Natural killer cell treated with Interleukin-12 subunit alpha and Interleukin-12 subunit beta and Interleukin-15 and Interleukin-18, amount 100 ng/mL, for 72 hours (primary cell): ENCODE results near the gene SNCG. TPM values are rescaled to one million over a fixed set of nuclear protein-coding genes. Genes with fewer than 3 reads are reported as not detected.
A peak's percentile ranks its signal among the peaks of the same experiment; 100 is the strongest.
"Not testable (repeated sequence)": the region's sequence is repeated elsewhere in the genome, so short reads cannot be mapped to it uniquely, and the experiment has no call there.

Experiments used
- ATAC-seq, 2 donors: fragments of 150-1000 bp; cut with Tn5 transposase in 1 of 2; sonication (Bioruptor Pico), chemical (Tn5 transposase) in 1 of 2; 2 replicates each; pipeline ENCODE4 v1.10.0; 2021
- DNase-seq: peaks from one replicate; pipeline ENCODE4 v3.0.0; 2022; ENCODE audit warnings: low spot score
- H3K27ac Mint-ChIP-seq, 2 donors: 1 replicate in 1 of 2; 2 replicates in 1 of 2; pipeline ENCODE4 v1.8.0; 2022; ENCODE audit warnings: mixed read lengths in 2 of 2, mild to moderate bottlenecking in 1 of 2, moderate library complexity in 1 of 2
- H3K27me3 Mint-ChIP-seq, 2 donors: 1 replicate in 1 of 2; 2 replicates in 1 of 2; pipeline ENCODE4 v1.8.0; 2022; ENCODE audit warnings: mixed read lengths in 2 of 2
- H3K36me3 Mint-ChIP-seq: one replicate; pipeline ENCODE4 v1.8.0; 2022; ENCODE audit warnings: mixed read lengths
- H3K4me1 Mint-ChIP-seq, 2 donors: 1 replicate in 1 of 2; 2 replicates in 1 of 2; pipeline ENCODE4 v1.8.0; 2022; ENCODE audit warnings: low read depth in 2 of 2, mixed read lengths in 2 of 2, mild to moderate bottlenecking in 1 of 2
- H3K4me3 Mint-ChIP-seq: one replicate; pipeline ENCODE4 v1.8.0; 2022; ENCODE audit warnings: mixed read lengths
- H3K9me3 Mint-ChIP-seq: 2 replicates; pipeline ENCODE4 v1.8.0; 2022; ENCODE audit warnings: mixed read lengths
- total RNA-seq, 2 donors: library from RNA; stranded (reverse); gene quantifications; one replicate each; pipeline ENCODE4 v1.2.3, GENCODE V29; 2022

Gene SNCG
- total RNA-seq, 2 donors from 2014 or later = not detected

GRCh38 chr10:86941426-86941825 lies 17.0 kb upstream of the SNCG start:
- no peak for ATAC-seq
- Mint-ChIP-seq H3K4me1 (peaks cover 0 to 6% of the 10 kb centered on the region in 2 donors), H3K36me3 (no peaks in the 10 kb centered on the region), H3K27ac (no peak overlapping the region), H3K27me3 (no peaks in the 10 kb centered on the region), H3K4me3 (no peak overlapping the region), H3K9me3 (no peaks in the 10 kb centered on the region)
- DNase-seq = no peak

- no peak for ATAC-seq
- Mint-ChIP-seq H3K36me3 (no peaks in the 10 kb centered on the region), H3K27me3 (peaks cover 0 to 5% of the 10 kb centered on the region in 2 donors), H3K4me3 (no peak overlapping the region), H3K9me3 (no peaks in the 10 kb centered on the region), H3K27ac (no peak overlapping the region), H3K4me1 (peaks cover 0 to 6% of the 10 kb centered on the region in 2 donors)
- no peak for DNase-seq
Observed at GRCh38 chr10:86941991-86942421, 16.4 kb upstream of the SNCG start.

GRCh38 chr10:86942441-86943315 lies 15.7 kb upstream of the SNCG start:
- no peak overlapping the region for H3K27ac Mint-ChIP-seq
- peaks cover 0 to 6% of the 10 kb centered on the region in 2 donors for H3K4me1 Mint-ChIP-seq
- DNase-seq = no peak
- ATAC-seq = no peak
- H3K27me3 Mint-ChIP-seq = peaks cover 0 to 5% of the 10 kb centered on the region in 2 donors
- H3K36me3 Mint-ChIP-seq = no peaks in the 10 kb centered on the region
- no peak overlapping the region for H3K4me3 Mint-ChIP-seq
- H3K9me3 Mint-ChIP-seq = no peaks in the 10 kb centered on the region

- no peak overlapping the region for H3K27ac Mint-ChIP-seq
- ATAC-seq (no peak), DNase-seq (no peak)
- no peaks in the 10 kb centered on the region for H3K36me3 Mint-ChIP-seq
- peaks cover 0 to 5% of the 10 kb centered on the region in 2 donors for H3K27me3 Mint-ChIP-seq
- H3K9me3 Mint-ChIP-seq = no peaks in the 10 kb centered on the region
- H3K4me3 Mint-ChIP-seq = no peak overlapping the region
- peaks cover 0 to 6% of the 10 kb centered on the region in 2 donors for H3K4me1 Mint-ChIP-seq
Observed at GRCh38 chr10:86943316-86944030, 14.9 kb upstream of the SNCG start.

GRCh38 chr10:86944031-86944419 lies 14.4 kb upstream of the SNCG start:
- H3K27ac Mint-ChIP-seq = no peak overlapping the region
- ATAC-seq (no peak), DNase-seq (no peak)
- H3K4me1 Mint-ChIP-seq = peaks cover 0 to 6% of the 10 kb centered on the region in 2 donors
- no peak overlapping the region for H3K4me3 Mint-ChIP-seq
- H3K9me3 Mint-ChIP-seq = no peaks in the 10 kb centered on the region
- no peaks in the 10 kb centered on the region for H3K36me3 Mint-ChIP-seq
- H3K27me3 Mint-ChIP-seq = peaks cover 0 to 5% of the 10 kb centered on the region in 2 donors

GRCh38 chr10:86944471-86944870 lies 13.9 kb upstream of the SNCG start:
- no peak overlapping the region for H3K27ac Mint-ChIP-seq
- ATAC-seq (peak in 1 of 2 donors; percentile 29), DNase-seq (no peak)
- no peaks in the 10 kb centered on the region for H3K9me3 Mint-ChIP-seq
- peaks cover 0 to 5% of the 10 kb centered on the region in 2 donors for H3K4me1 Mint-ChIP-seq
- no peaks in the 10 kb centered on the region for H3K36me3 Mint-ChIP-seq
- peaks cover 0 to 5% of the 10 kb centered on the region in 2 donors for H3K27me3 Mint-ChIP-seq
- H3K4me3 Mint-ChIP-seq = no peak overlapping the region

GRCh38 chr10:86944907-86945306 lies 13.5 kb upstream of the SNCG start:
- H3K4me3 Mint-ChIP-seq = no peak overlapping the region
- H3K27me3 Mint-ChIP-seq = peaks cover 0 to 5% of the 10 kb centered on the region in 2 donors
- DNase-seq (no peak), ATAC-seq (no peak)
- peaks cover 0 to 4% of the 10 kb centered on the region in 2 donors for H3K4me1 Mint-ChIP-seq
- H3K27ac Mint-ChIP-seq = no peak overlapping the region
- H3K9me3 Mint-ChIP-seq = no peaks in the 10 kb centered on the region
- no peaks in the 10 kb centered on the region for H3K36me3 Mint-ChIP-seq

GRCh38 chr10:86945361-86946212 lies 12.8 kb upstream of the SNCG start:
- Mint-ChIP-seq H3K27me3 (peaks cover 0 to 5% of the 10 kb centered on the region in 2 donors), H3K9me3 (no peaks in the 10 kb centered on the region), H3K36me3 (no peaks in the 10 kb centered on the region), H3K4me3 (no peak overlapping the region), H3K4me1 (peaks cover 0 to 8% of the 10 kb centered on the region in 2 donors), H3K27ac (no peak overlapping the region)
- DNase-seq (no peak), ATAC-seq (no peak)

- Mint-ChIP-seq H3K4me1 (peaks cover 0 to 8% of the 10 kb centered on the region in 2 donors), H3K4me3 (no peak overlapping the region), H3K27ac (no peak overlapping the region), H3K36me3 (no peaks in the 10 kb centered on the region), H3K27me3 (peaks cover 0 to 5% of the 10 kb centered on the region in 2 donors), H3K9me3 (no peaks in the 10 kb centered on the region)
- peak; percentile 44 for DNase-seq
- ATAC-seq = peak in 1 of 2 donors; percentile 43
Observed at GRCh38 chr10:86946213-86947155, 11.9 kb upstream of the SNCG start.

- not testable (repeated sequence) for H3K9me3 Mint-ChIP-seq, DNase-seq, H3K4me1 Mint-ChIP-seq, H3K27me3 Mint-ChIP-seq, H3K27ac Mint-ChIP-seq, H3K4me3 Mint-ChIP-seq, ATAC-seq, H3K36me3 Mint-ChIP-seq
Observed at GRCh38 chr10:86947806-86948205, 10.6 kb upstream of the SNCG start.

GRCh38 chr10:86950349-86950748 lies 8.1 kb upstream of the SNCG start:
- H3K27me3 Mint-ChIP-seq = peaks cover 0 to 5% of the 10 kb centered on the region in 2 donors
- H3K4me3 Mint-ChIP-seq = no peak overlapping the region
- H3K9me3 Mint-ChIP-seq = peaks cover 8% of the 10 kb centered on the region
- H3K27ac Mint-ChIP-seq = no peak overlapping the region
- peaks cover 9% of the 10 kb centered on the region for H3K36me3 Mint-ChIP-seq
- ATAC-seq (no peak), DNase-seq (no peak)
- H3K4me1 Mint-ChIP-seq = peaks cover 0 to 4% of the 10 kb centered on the region in 2 donors

GRCh38 chr10:86951184-86951761 lies 7.1 kb upstream of the SNCG start:
- Mint-ChIP-seq H3K36me3 (peaks cover 9% of the 10 kb centered on the region), H3K4me1 (peaks cover 0 to 4% of the 10 kb centered on the region in 2 donors), H3K27ac (no peak overlapping the region), H3K4me3 (no peak overlapping the region), H3K9me3 (peaks cover 8% of the 10 kb centered on the region), H3K27me3 (peaks cover 0 to 5% of the 10 kb centered on the region in 2 donors)
- DNase-seq (no peak), ATAC-seq (no peak)
